H9 (cell line): Measurements from ENCODE around the gene CREB5. TPM values are rescaled to one million over a fixed set of nuclear protein-coding genes. Genes with fewer than 3 reads are reported as not detected.

Source experiments
- DNase-seq: peaks from one replicate; pipeline ENCODE4 v3.0.0-alpha.2; 2017
- H2AFZ ChIP-seq: one replicate; pipeline ENCODE4 v1.6.1; 2013; ENCODE audit warnings: mild to moderate bottlenecking, low read length, control low read depth, moderate library complexity
- H2AK5ac ChIP-seq: 2 replicates; pipeline ENCODE4 v1.6.1; 2013; ENCODE audit warnings: low read length, control low read depth, mixed read lengths; ENCODE audit not compliant: insufficient read length
- H2BK120ac ChIP-seq: one replicate; pipeline ENCODE4 v1.6.1; 2013; ENCODE audit warnings: low read depth, mild to moderate bottlenecking, low read length, control low read depth, inconsistent platforms; ENCODE audit not compliant: poor library complexity, severe bottlenecking
- H2BK12ac ChIP-seq: 2 replicates; pipeline ENCODE4 v1.6.1; 2013; ENCODE audit warnings: low read length, control low read depth, mixed read lengths, low read depth; ENCODE audit not compliant: insufficient read length
- H2BK15ac ChIP-seq: 2 replicates; pipeline ENCODE4 v1.6.1; 2013; ENCODE audit warnings: low read depth, low read length, control low read depth
- H2BK20ac ChIP-seq: one replicate; pipeline ENCODE4 v1.6.1; 2013; ENCODE audit warnings: low read depth, mild to moderate bottlenecking, low read length, control low read depth, inconsistent platforms; ENCODE audit not compliant: poor library complexity, severe bottlenecking
- H2BK5ac ChIP-seq: 2 replicates; pipeline ENCODE4 v1.6.1; 2013; ENCODE audit warnings: low read length, control low read depth, mixed read lengths; ENCODE audit not compliant: insufficient read length
- H3K14ac ChIP-seq: 2 replicates; pipeline ENCODE4 v1.6.1; 2013; ENCODE audit warnings: low read length, control low read depth; ENCODE audit not compliant: insufficient read depth
- H3K18ac ChIP-seq: 2 replicates; pipeline ENCODE4 v1.6.1; 2013; ENCODE audit warnings: low read depth, mild to moderate bottlenecking, mixed read lengths, low read length, control low read depth; ENCODE audit not compliant: insufficient read length
- H3K23ac ChIP-seq: 2 replicates; pipeline ENCODE4 v1.6.1; 2013; ENCODE audit warnings: low read length, control low read depth, mixed read lengths, low read depth; ENCODE audit not compliant: insufficient read length
- H3K23me2 ChIP-seq: 2 replicates; pipeline ENCODE4 v1.6.1; 2013; ENCODE audit warnings: low read depth, mild to moderate bottlenecking, mixed read lengths, low read length, control low read depth; ENCODE audit not compliant: insufficient read length, poor library complexity, severe bottlenecking
- H3K27ac ChIP-seq: 2 replicates; pipeline ENCODE4 v1.5.1; 2013; ENCODE audit warnings: low read length, control low read depth, mixed read lengths, low read depth; ENCODE audit not compliant: insufficient read length
- H3K27me3 ChIP-seq: 2 replicates; pipeline ENCODE4 v1.6.1; 2013; ENCODE audit warnings: low read length, control low read depth, inconsistent platforms; ENCODE audit not compliant: insufficient read depth
- H3K4ac ChIP-seq: 2 replicates; pipeline ENCODE4 v1.6.1; 2013; ENCODE audit warnings: low read depth, mild to moderate bottlenecking, control low read depth, inconsistent platforms, low read length, moderate library complexity
- H3K4me1 ChIP-seq: 2 replicates; pipeline ENCODE4 v1.6.1; 2013; ENCODE audit warnings: low read length, control low read depth, inconsistent platforms; ENCODE audit not compliant: insufficient read depth
- H3K4me2 ChIP-seq: 2 replicates; pipeline ENCODE4 v1.6.1; 2013; ENCODE audit warnings: low read length, control low read depth, mixed read lengths; ENCODE audit not compliant: insufficient read length, insufficient read depth
- H3K56ac ChIP-seq: 2 replicates; pipeline ENCODE4 v1.6.1; 2013; ENCODE audit warnings: low read depth, mild to moderate bottlenecking, mixed read lengths, low read length, control low read depth; ENCODE audit not compliant: insufficient read length
- H3K79me1 ChIP-seq: 2 replicates; pipeline ENCODE4 v1.6.1; 2013; ENCODE audit warnings: low read depth, mild to moderate bottlenecking, moderate library complexity, low read length, control low read depth, inconsistent platforms; ENCODE audit not compliant: insufficient read depth, poor library complexity, severe bottlenecking
- H3K79me2 ChIP-seq: 2 replicates; pipeline ENCODE4 v1.6.1; 2013; ENCODE audit warnings: low read length, control low read depth, inconsistent platforms; ENCODE audit not compliant: insufficient read depth
- H3K9ac ChIP-seq: 2 replicates; pipeline ENCODE4 v1.6.1; 2013; ENCODE audit warnings: low read length, control low read depth, mixed read lengths; ENCODE audit not compliant: insufficient read length; ENCODE audit errors: extremely low read depth
- H3K9me3 ChIP-seq: one replicate; pipeline ENCODE4 v1.6.1; 2013; ENCODE audit warnings: low read depth, low read length, inconsistent platforms; ENCODE audit not compliant: control insufficient read depth
- H3T11ph ChIP-seq: one replicate; pipeline ENCODE4 v1.6.1; 2013; ENCODE audit warnings: mild to moderate bottlenecking, low read length, control low read depth, inconsistent platforms
- H4K20me1 ChIP-seq: one replicate; pipeline ENCODE4 v1.6.1; 2013; ENCODE audit not compliant: control insufficient read depth, insufficient read length, insufficient read depth
- H4K5ac ChIP-seq: 2 replicates; pipeline ENCODE4 v1.6.1; 2013; ENCODE audit warnings: low read depth, mild to moderate bottlenecking, mixed read lengths, low read length, control low read depth; ENCODE audit not compliant: insufficient read length
- H4K8ac ChIP-seq: replicated peaks from 2 replicates; pipeline ENCODE4 v1.6.1; 2013; ENCODE audit warnings: low read length, control low read depth, mixed read lengths, low read depth; ENCODE audit not compliant: insufficient read length
- H4K91ac ChIP-seq: 2 replicates; pipeline ENCODE4 v1.6.1; 2013; ENCODE audit warnings: low read depth, mild to moderate bottlenecking, moderate library complexity, mixed read lengths, low read length, control low read depth; ENCODE audit not compliant: insufficient read length
- H3K27ac Mint-ChIP-seq, 3 experiments: 2 replicates in 2 of 3; 3 replicates in 1 of 3; pipeline ENCODE4 v1.8.0; 2020 to 2021; ENCODE audit warnings: mixed read lengths in 3 of 3, mild to moderate bottlenecking in 1 of 3, moderate library complexity in 1 of 3
- H3K27me3 Mint-ChIP-seq: 2 replicates; pipeline ENCODE4 v1.8.0; 2021; ENCODE audit warnings: low read depth, mild to moderate bottlenecking, moderate library complexity, mixed read lengths
- H3K36me3 Mint-ChIP-seq, 3 experiments: 2 replicates in 2 of 3; 3 replicates in 1 of 3; pipeline ENCODE4 v1.8.0; 2020 to 2021; ENCODE audit warnings: low read depth in 3 of 3, mixed read lengths in 3 of 3; ENCODE audit not compliant: insufficient read depth in 1 of 3
- H3K4me1 Mint-ChIP-seq, 2 experiments: 2 replicates each; pipeline ENCODE4 v1.8.0; 2020; ENCODE audit warnings: mixed read lengths in 2 of 2
- H3K4me3 Mint-ChIP-seq, 2 experiments: 2 replicates in 1 of 2; 3 replicates in 1 of 2; pipeline ENCODE4 v1.8.0; 2020 to 2021; ENCODE audit warnings: mild to moderate bottlenecking in 2 of 2, mixed read lengths in 2 of 2, moderate library complexity in 1 of 2
- H3K9me3 Mint-ChIP-seq, 2 experiments: 2 replicates in 1 of 2; 3 replicates in 1 of 2; pipeline ENCODE4 v1.8.0; 2020; ENCODE audit warnings: mild to moderate bottlenecking in 2 of 2, mixed read lengths in 2 of 2, moderate library complexity in 1 of 2
- CTCF ChIP-seq: fragments of 200-600 bp; sonication (generic); conservative IDR thresholded peaks from 3 replicates; pipeline ENCODE4 v1.8.0; 2021; ENCODE audit warnings: antibody characterized with exemption, mild to moderate bottlenecking
- WGBS: extraction: QIAGEN DNeasy Blood & Tissue Kit; methylation state at CpG from one replicate; pipeline ENCODE4 v1.1.7; 2013; ENCODE audit warnings: missing lambda C conversion rate, low lambda C conversion rate, mixed read lengths; ENCODE audit not compliant: insufficient read length; ENCODE audit errors: extremely low coverage; 5-methylcytosine and 5-hydroxymethylcytosine counted together
- total RNA-seq: library from RNA; stranded (reverse); gene quantifications from 2 replicates; pipeline ENCODE4 v1.2.1, GENCODE V29; 2021

Gene CREB5
- total RNA-seq, 1 experiment from 2014 or later, result 4.0 TPM

GRCh38 chr7:28813243-28813962 is 401.1 kb downstream of the CREB5 start:
- H3K79me2 ChIP-seq, result no peaks in the 10 kb centered on the region

More at GRCh38 chr7:28813243-28813962, 401.1 kb downstream of the CREB5 start:
- no peak overlapping the region for H3K9ac ChIP-seq
- H4K20me1 ChIP-seq, result no peaks in the 10 kb centered on the region
- H3K27ac ChIP-seq, result no peak overlapping the region
- H4K91ac ChIP-seq, result no peak overlapping the region
- no peak overlapping the region for H2BK120ac ChIP-seq
- no peak overlapping the region for H3K18ac ChIP-seq
- peaks cover 5% of the 10 kb centered on the region in 2 experiments; a peak in 3 of 4 replicates for H3K4me1 Mint-ChIP-seq
- no peaks in the 10 kb centered on the region for H3K9me3 Mint-ChIP-seq
- H3K9me3 ChIP-seq, result no peaks in the 10 kb centered on the region
- H3K23ac ChIP-seq, result no peak overlapping the region
- H3T11ph ChIP-seq, result no peak overlapping the region
- no peak overlapping the region for H4K5ac ChIP-seq
- no peaks in the 10 kb centered on the region for H3K79me1 ChIP-seq
- no peak overlapping the region for H3K4ac ChIP-seq
- H3K27me3 Mint-ChIP-seq, result no peaks in the 10 kb centered on the region
- H2BK5ac ChIP-seq, result no peak overlapping the region
- no peak for TF ChIP-seq CTCF
- WGBS, result no CpG with 5 or more reads among the region's 6 CpGs
- no peak overlapping the region for H3K4me2 ChIP-seq
- no peak for DNase-seq
- no peak overlapping the region for H2BK12ac ChIP-seq
- H3K36me3 Mint-ChIP-seq, result no peaks in the 10 kb centered on the region
- no peaks in the 10 kb centered on the region for H3K23me2 ChIP-seq
- H2AK5ac ChIP-seq, result no peak overlapping the region
- H3K4me3 Mint-ChIP-seq, result no peak overlapping the region
- H2BK15ac ChIP-seq, result no peak overlapping the region
- no peaks in the 10 kb centered on the region for H3K27me3 ChIP-seq
- no peak overlapping the region for H4K8ac ChIP-seq
- no peak overlapping the region for H3K14ac ChIP-seq
- no peak overlapping the region for H3K56ac ChIP-seq
- no peaks in the 10 kb centered on the region for H3K4me1 ChIP-seq
- H2BK20ac ChIP-seq, result no peak overlapping the region
- no peak overlapping the region for H3K27ac Mint-ChIP-seq
- no peak overlapping the region for H2AFZ ChIP-seq
